ENCODE data around the gene CMTM5. TPM values are rescaled to one million over a fixed set of nuclear protein-coding genes. Genes with fewer than 3 reads are reported as not detected.
"Not testable (repeated sequence)": the region's sequence is repeated elsewhere in the genome, so short reads cannot be mapped to it uniquely, and the experiment has no call there.

The CMTM5 gene
- total RNA-seq, 1 experiment from 2014 or later = not detected

DNA sequence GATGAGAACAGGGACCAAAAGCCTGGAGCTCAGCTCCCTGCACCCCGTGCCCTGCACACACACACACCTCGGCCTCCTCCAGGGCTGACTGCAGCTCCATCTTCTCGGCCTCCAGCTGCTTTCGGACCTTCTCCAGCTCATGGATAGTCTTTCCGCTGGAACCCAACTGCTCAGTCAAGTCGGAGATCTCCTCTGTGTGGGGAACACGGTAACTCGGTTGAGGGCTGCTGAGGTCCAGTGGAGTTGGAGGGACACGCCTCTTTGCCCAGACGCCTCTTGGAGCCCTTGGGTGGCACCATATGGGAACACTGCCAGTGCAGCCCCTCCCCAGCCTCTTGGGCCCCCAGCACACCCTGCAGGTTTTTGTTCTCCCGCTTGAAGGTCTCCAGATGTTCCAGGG is 40.0 kb downstream of the CMTM5 start:
- H3K36me3 Mint-ChIP-seq (ENCODE audit: insufficient read depth, unreplicated experiment) = no peaks in the 10 kb centered on the region
- H3K27me3 ChIP-seq (replicated peaks; ENCODE audit: control insufficient read depth, insufficient read depth, low read length) = no peaks in the 10 kb centered on the region
- POLR2A ChIA-PET = no interaction called here
- H3K27ac Mint-ChIP-seq (ENCODE audit: unreplicated experiment) = no peak overlapping the region
- H3K4me1 ChIP-seq = no peaks in the 10 kb centered on the region
- H3K9me3 Mint-ChIP-seq (ENCODE audit: unreplicated experiment) = no peaks in the 10 kb centered on the region
- H3K4me1 Mint-ChIP-seq (ENCODE audit: low read depth, unreplicated experiment) = no peaks in the 10 kb centered on the region
- peaks cover 4% of the 10 kb centered on the region for H3K27me3 Mint-ChIP-seq (ENCODE audit: insufficient read depth, unreplicated experiment)
- H3K9me3 ChIP-seq = no peaks in the 10 kb centered on the region
- DNase-seq = no peak
- TF ChIP-seq, protein P1, sequence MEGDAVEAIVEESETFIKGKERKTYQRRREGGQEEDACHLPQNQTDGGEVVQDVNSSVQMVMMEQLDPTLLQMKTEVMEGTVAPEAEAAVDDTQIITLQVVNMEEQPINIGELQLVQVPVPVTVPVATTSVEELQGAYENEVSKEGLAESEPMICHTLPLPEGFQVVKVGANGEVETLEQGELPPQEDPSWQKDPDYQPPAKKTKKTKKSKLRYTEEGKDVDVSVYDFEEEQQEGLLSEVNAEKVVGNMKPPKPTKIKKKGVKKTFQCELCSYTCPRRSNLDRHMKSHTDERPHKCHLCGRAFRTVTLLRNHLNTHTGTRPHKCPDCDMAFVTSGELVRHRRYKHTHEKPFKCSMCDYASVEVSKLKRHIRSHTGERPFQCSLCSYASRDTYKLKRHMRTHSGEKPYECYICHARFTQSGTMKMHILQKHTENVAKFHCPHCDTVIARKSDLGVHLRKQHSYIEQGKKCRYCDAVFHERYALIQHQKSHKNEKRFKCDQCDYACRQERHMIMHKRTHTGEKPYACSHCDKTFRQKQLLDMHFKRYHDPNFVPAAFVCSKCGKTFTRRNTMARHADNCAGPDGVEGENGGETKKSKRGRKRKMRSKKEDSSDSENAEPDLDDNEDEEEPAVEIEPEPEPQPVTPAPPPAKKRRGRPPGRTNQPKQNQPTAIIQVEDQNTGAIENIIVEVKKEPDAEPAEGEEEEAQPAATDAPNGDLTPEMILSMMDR (IDR thresholded peaks at IDR 0.05; ENCODE audit: insufficient read depth in 1 of 2, low read depth in 1 of 2, low read length in 1 of 2, severe bottlenecking in 1 of 2, unreplicated experiment in 1 of 2) = no peak
- H3K36me3 ChIP-seq (ENCODE audit: control insufficient read depth, insufficient read depth, low read length) = no peaks in the 10 kb centered on the region
- no peak overlapping the region for H3K4me3 Mint-ChIP-seq (ENCODE audit: unreplicated experiment)
- CTCF ChIA-PET = no interaction called here
- intact Hi-C loops (cut with micrococcal nuclease; ENCODE audit: unreplicated experiment) = no loop called here
- H3K4me3 ChIP-seq (ENCODE audit: low read depth, low read length) = no peak overlapping the region
- BruUV-seq (replicated peaks) = no TSS peak

DNA sequence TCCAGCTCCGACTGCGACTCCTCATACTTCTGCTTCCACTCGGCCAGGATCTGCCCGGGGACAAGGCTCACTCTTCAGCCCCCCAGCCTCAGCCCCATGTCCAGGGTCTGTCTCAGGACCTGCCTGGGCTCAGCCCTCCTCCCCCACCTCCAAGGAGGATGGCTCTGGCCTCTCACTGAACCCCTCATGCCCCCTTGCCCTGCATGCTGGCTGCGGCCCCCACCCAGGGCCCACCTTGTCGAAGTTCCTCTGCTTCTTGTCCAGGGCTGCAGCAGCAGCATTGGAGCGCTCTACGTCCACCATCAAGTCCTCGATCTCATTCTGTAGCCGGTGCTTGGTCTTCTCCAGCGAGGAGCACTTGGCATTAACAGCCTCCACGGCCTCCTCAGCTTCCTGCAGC is 40.4 kb downstream of the CMTM5 start:
- H3K27me3 ChIP-seq (replicated peaks; ENCODE audit: control insufficient read depth, insufficient read depth, low read length); CTCF ChIA-PET; BruUV-seq (replicated peaks); intact Hi-C loops (cut with micrococcal nuclease; ENCODE audit: unreplicated experiment); H3K9me3 Mint-ChIP-seq (ENCODE audit: unreplicated experiment); H3K36me3 Mint-ChIP-seq (ENCODE audit: insufficient read depth, unreplicated experiment); H3K27ac Mint-ChIP-seq (ENCODE audit: unreplicated experiment); H3K9me3 ChIP-seq; H3K36me3 ChIP-seq (ENCODE audit: control insufficient read depth, insufficient read depth, low read length); H3K4me1 Mint-ChIP-seq (ENCODE audit: low read depth, unreplicated experiment); H3K27me3 Mint-ChIP-seq (ENCODE audit: insufficient read depth, unreplicated experiment); H3K4me3 ChIP-seq (ENCODE audit: low read depth, low read length); H3K4me3 Mint-ChIP-seq (ENCODE audit: unreplicated experiment); POLR2A ChIA-PET; H3K4me1 ChIP-seq; DNase-seq: not testable (repeated sequence)

DNA sequence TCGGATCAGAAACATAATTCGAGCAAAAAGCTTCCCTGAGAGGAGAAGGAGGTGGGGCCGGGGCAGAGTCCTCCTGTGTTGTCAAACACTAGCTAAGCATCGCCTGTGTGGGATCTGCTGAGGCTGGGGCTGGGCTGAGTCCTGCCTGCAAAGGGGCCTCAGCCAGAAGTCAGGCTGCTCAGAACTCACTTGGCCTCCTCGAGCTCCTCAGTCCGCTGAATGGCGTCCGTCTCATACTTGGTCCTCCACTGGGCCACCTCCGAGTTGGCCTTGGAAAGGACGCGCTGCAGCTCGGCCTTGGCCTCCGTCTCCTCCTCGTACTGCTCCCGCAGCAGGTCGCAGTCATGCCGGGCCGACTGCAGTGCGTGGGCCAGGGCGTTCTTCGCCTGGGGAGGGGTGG is 41.2 kb downstream of the CMTM5 start:
- Mint-ChIP-seq H3K9me3 (ENCODE audit: unreplicated experiment) (no peaks in the 10 kb centered on the region), H3K36me3 (ENCODE audit: insufficient read depth, unreplicated experiment) (no peaks in the 10 kb centered on the region), H3K27ac (ENCODE audit: unreplicated experiment) (no peak overlapping the region), H3K4me1 (ENCODE audit: low read depth, unreplicated experiment) (no peaks in the 10 kb centered on the region), H3K4me3 (ENCODE audit: unreplicated experiment) (no peak overlapping the region), H3K27me3 (ENCODE audit: insufficient read depth, unreplicated experiment) (peaks cover 4% of the 10 kb centered on the region)
- POLR2A ChIA-PET = no interaction called here
- no peaks in the 10 kb centered on the region for H3K36me3 ChIP-seq (ENCODE audit: control insufficient read depth, insufficient read depth, low read length)
- H3K27me3 ChIP-seq (replicated peaks; ENCODE audit: control insufficient read depth, insufficient read depth, low read length) = no peaks in the 10 kb centered on the region
- no peaks in the 10 kb centered on the region for H3K9me3 ChIP-seq
- CTCF ChIA-PET = no interaction called here
- H3K4me1 ChIP-seq = no peaks in the 10 kb centered on the region
- intact Hi-C loops (cut with micrococcal nuclease; ENCODE audit: unreplicated experiment) = no loop called here
- no peak for DNase-seq
- no peak overlapping the region for H3K4me3 ChIP-seq (ENCODE audit: low read depth, low read length)
- BruUV-seq (replicated peaks) = no TSS peak
- TF ChIP-seq, protein P1 (IDR thresholded peaks at IDR 0.05; ENCODE audit: insufficient read depth in 1 of 2, low read depth in 1 of 2, low read length in 1 of 2, severe bottlenecking in 1 of 2, unreplicated experiment in 1 of 2) = no peak

GRCh38 chr14:23419646-23420045 is 42.8 kb downstream of the CMTM5 start:
- H3K9me3 ChIP-seq; H3K36me3 Mint-ChIP-seq (ENCODE audit: insufficient read depth, unreplicated experiment); H3K36me3 ChIP-seq (ENCODE audit: control insufficient read depth, insufficient read depth, low read length); POLR2A ChIA-PET; H3K27me3 ChIP-seq (replicated peaks; ENCODE audit: control insufficient read depth, insufficient read depth, low read length); H3K27ac Mint-ChIP-seq (ENCODE audit: unreplicated experiment); H3K4me1 Mint-ChIP-seq (ENCODE audit: low read depth, unreplicated experiment); H3K27me3 Mint-ChIP-seq (ENCODE audit: insufficient read depth, unreplicated experiment); H3K9me3 Mint-ChIP-seq (ENCODE audit: unreplicated experiment); intact Hi-C loops (cut with micrococcal nuclease; ENCODE audit: unreplicated experiment); DNase-seq; H3K4me3 Mint-ChIP-seq (ENCODE audit: unreplicated experiment); H3K4me1 ChIP-seq; CTCF ChIA-PET; BruUV-seq (replicated peaks); H3K4me3 ChIP-seq (ENCODE audit: low read depth, low read length): not testable (repeated sequence)
